Measurements from ENCODE around the gene ATXN3L. TPM values are rescaled to one million over a fixed set of nuclear protein-coding genes. Genes with fewer than 3 reads are reported as not detected.
"Not testable (repeated sequence)": the region's sequence is repeated elsewhere in the genome, so short reads cannot be mapped to it uniquely, and the experiment has no call there.

ATXN3L gene
- polyA plus RNA-seq, 1 of the 3 experiments (the other 2 are of a cell fraction), result not detected

- peak overlapping the region; percentile 42 to 58; a peak in 3 of 4 replicates for H3K4me3 ChIP-seq (ENCODE audit: low read depth in 2 of 2, low read length in 1 of 2)
- CTCF ChIA-PET; H3K4me1 ChIP-seq (ENCODE audit: control insufficient read depth in 1 of 2, insufficient read depth in 2 of 2, low read depth in 1 of 2, low read length in 1 of 2); H3K27me3 ChIP-seq (ENCODE audit: insufficient read depth); POLR2A ChIA-PET; H4K20me1 ChIP-seq (ENCODE audit: insufficient read depth); DNase-seq; H3K9me3 ChIP-seq; H2AFZ ChIP-seq (ENCODE audit: low read depth); H3K9me2 ChIP-seq: not testable (repeated sequence)
- peaks cover 3 to 18% of the 10 kb centered on the region in 2 experiments for H3K36me3 ChIP-seq (replicated peaks in 1 of 2; ENCODE audit: control insufficient read depth in 1 of 2, insufficient read depth in 2 of 2, low read length in 1 of 2)
- H3F3A ChIP-seq (replicated peaks; ENCODE audit: insufficient read depth), result peaks cover 51% of the 10 kb centered on the region
- H3K79me2 ChIP-seq (ENCODE audit: insufficient read depth), result peaks cover 49% of the 10 kb centered on the region
- peak overlapping the region; percentile 85 for H3K9ac ChIP-seq
- WGBS (ENCODE audit: low lambda C conversion rate), result 30% methylated on average over 2 of the region's 2 CpGs
- peak overlapping the region; percentile 53 for H3K4me2 ChIP-seq
- TF ChIP-seq, protein P1, sequence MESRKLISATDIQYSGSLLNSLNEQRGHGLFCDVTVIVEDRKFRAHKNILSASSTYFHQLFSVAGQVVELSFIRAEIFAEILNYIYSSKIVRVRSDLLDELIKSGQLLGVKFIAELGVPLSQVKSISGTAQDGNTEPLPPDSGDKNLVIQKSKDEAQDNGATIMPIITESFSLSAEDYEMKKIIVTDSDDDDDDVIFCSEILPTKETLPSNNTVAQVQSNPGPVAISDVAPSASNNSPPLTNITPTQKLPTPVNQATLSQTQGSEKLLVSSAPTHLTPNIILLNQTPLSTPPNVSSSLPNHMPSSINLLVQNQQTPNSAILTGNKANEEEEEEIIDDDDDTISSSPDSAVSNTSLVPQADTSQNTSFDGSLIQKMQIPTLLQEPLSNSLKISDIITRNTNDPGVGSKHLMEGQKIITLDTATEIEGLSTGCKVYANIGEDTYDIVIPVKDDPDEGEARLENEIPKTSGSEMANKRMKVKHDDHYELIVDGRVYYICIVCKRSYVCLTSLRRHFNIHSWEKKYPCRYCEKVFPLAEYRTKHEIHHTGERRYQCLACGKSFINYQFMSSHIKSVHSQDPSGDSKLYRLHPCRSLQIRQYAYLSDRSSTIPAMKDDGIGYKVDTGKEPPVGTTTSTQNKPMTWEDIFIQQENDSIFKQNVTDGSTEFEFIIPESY (IDR thresholded peaks at IDR 0.05; ENCODE audit: borderline replicate concordance, low read depth), result peak; percentile 61; the same call in 1 of the 2 replicates
- TF ChIP-seq MAX (IDR thresholded peaks at IDR 0.05; ENCODE audit: low read depth) (peak; percentile 60; the same call in 1 of the 2 replicates), POLR2AphosphoS5 (IDR thresholded peaks at IDR 0.05; ENCODE audit: low read depth, low read length) (peak; percentile 92), TAF1 (IDR thresholded peaks at IDR 0.05; ENCODE audit: borderline replicate concordance, low read depth, low read length) (peak; percentile 74), YY1 (IDR thresholded peaks at IDR 0.05; ENCODE audit: low read depth) (0 out of 2 replicates have a peak, but pooled peaks have one; percentile 38)
- H3K27ac ChIP-seq (ENCODE audit: low read depth in 2 of 2, low read length in 1 of 2), result peak overlapping the region; percentile 76 to 79; a peak in 3 of 4 replicates
These were observed 16.6 kb downstream of the ATXN3L start for GRCh38 chrX:13303248-13303647.

DNA sequence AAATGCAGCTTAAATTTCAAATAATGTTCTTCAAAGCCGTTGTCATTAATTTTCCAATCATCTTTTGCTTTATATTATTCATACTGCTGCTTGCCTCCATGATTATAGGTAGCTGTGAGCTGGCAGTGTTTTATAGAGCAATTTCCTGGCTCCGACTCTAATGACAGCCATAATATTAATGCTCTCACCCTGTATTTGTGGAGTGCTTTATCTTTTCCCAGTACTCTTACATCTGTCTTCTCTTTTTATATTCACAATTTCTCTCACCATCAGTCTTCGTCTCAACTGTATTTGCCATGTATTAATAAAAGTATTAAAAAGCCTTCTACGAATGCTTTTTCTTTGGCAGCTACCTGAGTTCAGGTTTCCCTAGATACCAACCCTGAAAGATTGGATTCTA, 21.0 kb downstream of the ATXN3L start:
- 52% methylated on average over 4 of the region's 4 CpGs for WGBS (ENCODE audit: low lambda C conversion rate)
- H3K4me1 ChIP-seq (ENCODE audit: control insufficient read depth in 1 of 2, insufficient read depth in 2 of 2, low read depth in 1 of 2, low read length in 1 of 2), result peaks cover 0 to 15% of the 10 kb centered on the region in 2 experiments; a peak in 3 of 4 replicates
- no peaks in the 10 kb centered on the region for H4K20me1 ChIP-seq (ENCODE audit: insufficient read depth)
- CTCF ChIA-PET, result no interaction called here
- peaks cover 92% of the 10 kb centered on the region for H3K79me2 ChIP-seq (ENCODE audit: insufficient read depth)
- H3K27ac ChIP-seq (ENCODE audit: low read depth in 2 of 2, low read length in 1 of 2), result peak overlapping the region; percentile 76 to 79
- peaks cover 47% of the 10 kb centered on the region for H3F3A ChIP-seq (replicated peaks; ENCODE audit: insufficient read depth)
- peaks cover 3 to 31% of the 10 kb centered on the region in 2 experiments for H3K36me3 ChIP-seq (replicated peaks in 1 of 2; ENCODE audit: control insufficient read depth in 1 of 2, insufficient read depth in 2 of 2, low read length in 1 of 2)
- DNase-seq, result no peak
- no peaks in the 10 kb centered on the region for H3K27me3 ChIP-seq (ENCODE audit: insufficient read depth)
- H3K4me3 ChIP-seq (ENCODE audit: low read depth in 2 of 2, low read length in 1 of 2), result peak overlapping the region in 1 of 2 experiments; percentile 42; a peak in 1 of 4 replicates
- H3K9me2 ChIP-seq, result no peaks in the 10 kb centered on the region
- POLR2A ChIA-PET, result no interaction called here
- H3K9ac ChIP-seq, result peak overlapping the region; percentile 85
- peak overlapping the region; percentile 53 for H3K4me2 ChIP-seq
- H2AFZ ChIP-seq (ENCODE audit: low read depth), result 0 out of 2 replicates have a peak overlapping the region, but pooled peaks have one; percentile 2
- H3K9me3 ChIP-seq, result no peaks in the 10 kb centered on the region
- TF ChIP-seq, protein P2, sequence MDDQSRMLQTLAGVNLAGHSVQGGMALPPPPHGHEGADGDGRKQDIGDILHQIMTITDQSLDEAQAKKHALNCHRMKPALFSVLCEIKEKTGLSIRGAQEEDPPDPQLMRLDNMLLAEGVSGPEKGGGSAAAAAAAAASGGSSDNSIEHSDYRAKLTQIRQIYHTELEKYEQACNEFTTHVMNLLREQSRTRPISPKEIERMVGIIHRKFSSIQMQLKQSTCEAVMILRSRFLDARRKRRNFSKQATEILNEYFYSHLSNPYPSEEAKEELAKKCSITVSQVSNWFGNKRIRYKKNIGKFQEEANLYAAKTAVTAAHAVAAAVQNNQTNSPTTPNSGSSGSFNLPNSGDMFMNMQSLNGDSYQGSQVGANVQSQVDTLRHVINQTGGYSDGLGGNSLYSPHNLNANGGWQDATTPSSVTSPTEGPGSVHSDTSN (IDR thresholded peaks at IDR 0.05), result peak; percentile 12; the same call in 1 of the 2 replicates
- no peak for TF ChIP-seq GABPA (IDR thresholded peaks at IDR 0.05; ENCODE audit: low read depth)

All from SK-N-SH (cell line).